OCI-M2 (cell line): ENCODE results near the gene KIF15.
"Not testable (repeated sequence)": the region's sequence is repeated elsewhere in the genome, so short reads cannot be mapped to it uniquely, and the experiment has no call there.

Experiments
- DNase-seq: peaks from one replicate; lab custom pipeline; 2025; ENCODE audit not compliant: unreplicated experiment; lab: John Stamatoyannopoulos, UW

Gene KIF15

DNA sequence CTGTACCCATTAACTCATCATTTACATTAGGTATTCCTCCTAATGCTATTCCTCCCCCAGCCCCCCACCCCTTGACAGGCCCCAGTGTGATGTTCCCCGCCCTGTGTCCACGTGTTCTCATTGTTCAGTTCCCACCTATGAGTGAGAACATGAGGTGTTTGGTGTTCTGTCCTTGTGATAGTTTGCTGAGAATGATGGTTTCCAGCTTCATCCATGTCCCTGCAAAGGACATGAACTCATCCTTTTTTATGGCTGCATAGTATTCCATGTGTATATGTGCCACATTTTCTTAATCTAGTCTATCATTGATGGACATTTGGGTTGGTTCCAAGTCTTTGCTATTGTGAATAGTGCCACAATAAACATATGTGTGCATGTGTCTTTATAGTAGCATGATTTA lies 54.7 kb downstream of the KIF15 start:
- DNase-seq = not testable (repeated sequence)

DNA sequence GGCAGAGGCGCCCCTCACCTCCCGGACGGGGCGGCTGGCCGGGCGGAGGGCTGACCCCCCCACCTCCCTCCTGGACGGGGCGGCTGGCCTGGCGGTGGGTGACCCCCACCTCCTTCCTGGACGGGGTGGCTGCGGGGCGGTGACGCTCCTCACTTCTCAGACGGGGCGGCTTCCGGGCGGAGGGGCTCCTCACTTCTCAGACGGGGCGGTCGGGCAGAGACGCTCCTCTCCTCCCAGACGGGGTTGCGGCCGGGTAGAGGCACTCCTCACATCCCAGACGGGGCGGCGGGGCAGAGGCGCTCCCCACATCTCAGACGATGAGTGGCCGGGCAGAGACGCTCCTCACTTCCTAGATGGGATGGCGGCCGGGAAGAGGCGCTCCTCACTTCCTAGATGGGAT lies 59.6 kb downstream of the KIF15 start:
- DNase-seq = not testable (repeated sequence)

DNA sequence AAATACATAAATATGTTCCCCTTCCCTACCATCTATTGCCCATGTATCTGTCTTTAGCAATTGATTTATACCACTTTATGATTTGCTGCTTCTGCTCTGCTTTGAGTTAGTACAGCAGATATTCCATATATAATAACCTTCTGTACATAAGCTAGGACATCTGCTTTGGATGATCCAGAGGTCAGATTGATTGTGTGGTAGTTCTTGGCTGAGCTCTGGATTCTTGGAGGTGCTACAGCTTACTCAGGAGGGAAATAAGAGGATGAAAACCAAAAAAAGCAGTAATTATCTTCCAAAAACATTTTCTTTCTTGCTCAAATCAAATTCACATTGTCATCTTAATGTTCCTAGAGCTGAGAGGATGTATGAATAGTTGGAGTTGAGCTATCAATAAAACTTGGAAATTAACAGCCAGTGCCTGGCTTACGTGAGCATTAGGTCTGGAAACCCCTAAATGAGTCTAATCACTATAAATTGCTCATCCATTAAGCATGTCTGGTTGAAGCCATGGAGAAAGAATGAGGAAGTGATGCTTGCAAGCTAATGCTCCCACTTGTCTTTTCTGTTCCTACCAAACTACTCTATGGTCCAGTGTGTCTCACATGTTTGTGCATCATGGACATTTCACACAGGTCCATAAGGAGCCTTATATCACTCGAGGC lies 63.8 kb downstream of the KIF15 start:
- no peak for DNase-seq

DNA sequence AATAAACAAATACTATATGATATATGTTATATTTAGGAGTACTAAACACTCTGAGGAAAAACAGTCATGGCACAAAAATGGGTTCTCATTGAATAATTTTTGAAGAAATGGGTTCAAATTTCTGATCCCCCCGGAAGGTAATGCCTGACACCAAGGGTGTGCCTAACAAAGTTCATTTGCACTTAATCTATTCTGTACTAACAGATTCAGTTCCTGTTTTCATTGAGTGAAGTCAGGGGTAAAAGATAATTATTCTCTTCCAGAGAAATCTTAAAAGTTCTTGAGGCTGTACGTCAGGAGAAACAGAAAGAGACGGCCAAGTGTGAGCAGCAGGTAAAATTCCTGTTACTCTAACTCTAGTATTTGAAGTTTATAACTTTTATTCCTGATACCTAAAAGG lies 65.6 kb downstream of the KIF15 start:
- DNase-seq = no peak

DNA sequence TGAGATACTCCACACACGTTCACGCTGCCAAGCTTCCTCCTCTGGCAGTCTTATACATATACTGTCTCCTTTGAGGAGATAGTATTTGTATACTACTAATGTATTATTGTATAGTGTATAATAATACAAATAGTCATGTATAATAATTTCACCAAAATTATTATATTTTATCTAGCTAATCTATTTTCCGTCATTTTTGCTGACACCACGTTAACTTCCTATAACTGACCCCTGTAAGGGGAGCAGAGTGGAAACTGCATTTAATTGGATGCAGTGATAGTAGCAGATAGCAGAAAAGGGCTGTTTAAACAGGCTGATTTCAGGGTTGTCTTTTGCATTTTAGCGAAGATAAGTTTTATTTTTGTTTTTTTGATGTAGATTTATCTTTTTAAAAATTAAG lies 69.6 kb downstream of the KIF15 start:
- DNase-seq = no peak

DNA sequence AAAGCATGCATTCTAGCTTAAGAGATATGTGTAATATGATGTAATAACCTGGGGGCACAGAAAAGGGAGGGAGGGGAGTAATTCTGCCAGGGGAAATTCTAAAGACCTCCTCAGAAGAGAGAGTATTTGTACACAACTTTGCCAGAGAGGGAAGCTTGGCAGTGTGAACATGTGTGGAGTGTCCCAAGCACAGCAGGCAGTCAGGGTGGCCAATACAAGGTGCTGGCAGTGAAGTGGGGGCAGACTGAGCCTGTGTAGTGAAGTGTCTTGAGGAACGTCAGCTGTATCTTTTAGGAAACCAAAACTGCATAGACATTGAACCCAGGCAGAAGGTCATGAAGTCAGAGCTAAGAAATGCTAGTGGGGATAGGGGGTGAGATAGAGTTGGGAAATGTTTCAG lies 70.4 kb downstream of the KIF15 start:
- no peak for DNase-seq

DNA sequence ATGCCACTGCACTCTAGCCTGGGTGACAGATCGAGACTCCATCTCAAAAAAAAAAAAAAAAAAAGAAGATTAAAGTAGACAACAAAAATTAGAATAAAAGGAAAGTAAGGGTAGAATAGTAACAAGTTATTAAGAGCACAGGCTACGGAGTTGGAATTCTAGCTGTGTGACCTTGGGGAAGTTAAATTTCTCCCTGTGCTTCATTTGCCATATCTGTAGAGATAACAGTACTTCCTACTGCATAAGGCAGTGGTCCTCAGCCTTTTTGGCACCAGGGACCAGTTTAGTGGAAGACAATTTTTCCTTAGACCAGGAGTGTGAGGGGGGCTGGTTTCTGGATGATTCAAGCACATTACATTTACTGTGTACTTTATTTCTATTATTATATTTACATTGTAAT lies 71.4 kb downstream of the KIF15 start:
- no peak for DNase-seq

DNA sequence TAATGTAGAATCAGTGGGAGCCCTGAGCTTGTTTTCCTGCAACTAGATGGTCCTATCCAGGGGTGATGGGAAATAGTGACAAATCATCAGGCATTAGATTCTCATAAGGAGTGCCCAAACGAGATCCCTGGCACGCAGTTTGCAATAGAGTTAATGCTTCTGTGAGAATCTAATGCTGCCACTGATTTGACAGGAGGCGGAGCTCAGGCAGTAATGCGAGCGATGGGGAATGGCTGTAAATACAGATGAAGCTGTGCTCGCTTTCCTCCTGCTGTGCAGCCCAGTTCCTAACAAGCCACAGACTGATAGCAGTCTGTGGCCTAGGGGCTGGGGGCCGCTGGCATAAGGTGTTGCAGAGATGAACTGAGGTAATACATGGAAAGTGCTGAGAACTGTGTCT lies 71.8 kb downstream of the KIF15 start:
- no peak for DNase-seq

DNA sequence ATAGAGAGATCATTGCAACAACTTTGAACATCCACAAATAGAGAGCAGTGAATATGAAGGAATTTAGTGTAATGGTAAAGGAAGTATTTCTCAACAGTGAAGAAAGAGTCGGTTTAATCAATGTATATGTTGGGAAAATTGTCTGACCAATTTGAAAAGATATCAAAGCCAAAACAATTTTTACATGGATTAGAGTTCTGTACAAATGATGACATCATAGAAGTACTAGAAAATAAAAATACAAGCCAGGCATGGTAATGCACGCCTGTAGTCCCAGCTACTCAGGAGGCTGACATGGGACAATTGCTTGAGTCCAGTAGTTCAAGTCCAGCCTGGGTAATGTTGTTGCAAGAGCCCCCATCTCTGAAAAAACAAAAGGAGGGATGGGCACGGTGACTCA lies 74.1 kb downstream of the KIF15 start:
- no peak for DNase-seq

DNA sequence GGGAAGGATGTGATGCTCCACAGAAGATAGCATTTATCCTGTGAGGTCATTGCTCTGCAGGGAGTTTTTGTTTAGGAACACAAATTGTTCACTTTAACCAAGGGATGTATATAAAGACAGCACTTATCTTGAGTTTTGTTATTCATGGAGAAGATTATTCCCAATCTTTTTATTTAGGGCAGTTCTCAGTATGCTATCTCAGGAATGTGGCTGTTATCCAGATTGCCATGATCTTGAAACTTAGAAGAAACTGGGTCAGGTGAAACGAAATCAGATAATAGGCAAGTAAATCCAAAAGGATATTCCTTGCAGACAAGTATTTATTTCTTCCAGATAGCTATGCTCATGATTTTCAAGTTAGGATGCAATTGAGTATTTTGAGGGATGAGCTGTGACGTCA lies 80.8 kb downstream of the KIF15 start:
- DNase-seq = no peak

DNA sequence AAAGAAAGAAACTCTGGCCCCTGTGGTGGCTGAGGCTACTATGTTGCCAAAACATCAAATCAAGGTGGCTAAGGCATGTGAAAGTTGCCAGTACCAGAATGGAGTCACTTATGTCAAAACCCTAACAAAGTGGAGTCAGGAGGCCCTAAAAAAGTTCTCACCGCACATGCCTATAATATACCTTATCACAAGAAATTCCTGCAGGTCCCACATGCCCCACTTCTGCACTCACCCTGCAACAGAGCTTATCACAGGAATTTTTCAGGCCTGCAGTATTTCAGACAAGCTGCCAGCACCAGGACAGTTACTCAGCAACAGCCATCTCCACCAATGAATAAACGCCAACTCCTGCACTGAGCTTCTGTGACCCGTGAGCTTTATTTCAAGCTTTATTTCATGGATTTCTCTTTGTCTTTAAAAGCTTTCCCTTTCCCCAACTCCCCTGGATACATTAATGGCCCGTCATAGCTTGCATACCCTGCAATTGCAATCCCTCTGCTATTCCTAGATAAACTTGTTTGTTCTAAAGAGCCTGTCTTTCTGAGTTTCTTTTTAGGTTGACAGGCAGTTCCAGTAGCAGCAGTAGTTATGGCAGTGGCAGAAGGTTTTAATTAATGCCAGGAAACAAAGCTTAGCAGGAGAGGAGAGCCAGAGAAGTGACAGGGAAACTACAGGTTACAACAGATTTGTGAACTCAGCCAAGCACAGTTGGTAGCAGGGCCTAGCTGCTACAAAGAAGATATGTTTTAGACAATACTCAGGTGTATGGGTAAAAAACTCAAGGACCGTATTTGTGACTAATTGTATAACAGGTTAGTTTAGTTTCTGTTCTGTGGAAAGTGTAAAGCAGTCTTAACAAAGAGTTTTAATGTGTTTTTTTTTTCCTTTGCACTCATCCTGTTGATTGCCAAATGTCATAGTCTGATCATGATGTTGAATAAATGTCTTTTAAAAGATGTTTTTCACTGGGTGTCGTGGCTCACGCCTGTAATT lies 84.2 kb downstream of the KIF15 start:
- DNase-seq = no peak

DNA sequence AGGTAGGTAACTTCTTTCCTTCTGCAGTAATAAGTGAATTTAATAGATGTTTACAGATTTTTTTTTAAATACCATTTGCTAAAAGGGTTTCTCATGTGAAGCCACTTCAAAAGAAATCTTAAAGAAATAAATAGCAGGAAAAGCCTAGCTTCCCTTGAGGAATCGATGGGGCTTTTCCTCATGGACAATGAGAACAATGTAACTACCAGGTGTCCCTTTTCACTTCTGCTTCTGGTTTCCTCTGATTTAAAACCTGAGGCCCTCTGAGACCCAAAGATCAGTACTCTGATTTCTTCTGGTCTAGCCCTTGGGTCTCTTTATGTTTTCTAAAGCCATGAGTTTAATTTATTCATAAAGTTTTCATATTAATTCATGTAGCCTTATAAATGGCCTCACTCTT lies 87.0 kb downstream of the KIF15 start:
- DNase-seq = no peak

DNA sequence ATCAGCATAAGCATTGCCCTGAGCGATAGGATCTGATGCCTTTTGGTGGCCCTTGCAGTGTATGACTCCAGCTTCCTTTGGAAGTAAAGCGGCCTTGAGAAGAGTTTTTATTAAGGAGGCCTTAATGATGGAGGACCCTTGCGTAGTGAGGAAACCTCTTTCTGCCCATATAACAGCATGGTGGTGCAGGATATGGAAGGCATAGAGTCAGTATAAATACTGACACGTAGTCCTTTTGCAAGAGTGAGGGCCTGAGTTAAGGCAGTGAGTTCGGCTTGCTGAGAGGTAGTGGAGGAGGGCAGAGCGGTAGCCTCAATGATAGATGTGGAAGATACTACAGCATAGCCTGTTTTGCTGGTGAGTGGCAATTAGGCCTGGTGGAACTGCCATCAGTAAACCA lies 95.1 kb downstream of the KIF15 start:
- not testable (repeated sequence) for DNase-seq

DNA sequence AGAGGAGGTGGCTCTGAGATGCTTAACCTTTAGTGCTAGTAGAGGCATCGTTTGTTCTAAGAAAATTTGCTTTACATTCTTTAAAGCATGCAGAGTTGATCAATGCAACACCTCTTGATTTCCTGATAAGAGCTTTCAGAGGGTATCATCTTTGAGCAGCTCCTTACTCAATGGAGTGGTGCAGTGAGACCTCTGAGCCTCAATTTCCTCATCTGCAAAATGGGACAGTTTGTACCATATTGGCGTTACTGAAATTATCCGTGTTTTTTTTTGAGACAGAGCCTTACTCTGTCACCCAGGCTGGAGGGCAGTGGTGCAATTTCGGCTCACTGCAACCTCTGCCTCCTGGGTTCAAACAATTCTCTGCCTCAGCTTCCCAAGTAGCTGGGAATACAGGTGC lies 98.5 kb downstream of the KIF15 start:
- DNase-seq = no peak

DNA sequence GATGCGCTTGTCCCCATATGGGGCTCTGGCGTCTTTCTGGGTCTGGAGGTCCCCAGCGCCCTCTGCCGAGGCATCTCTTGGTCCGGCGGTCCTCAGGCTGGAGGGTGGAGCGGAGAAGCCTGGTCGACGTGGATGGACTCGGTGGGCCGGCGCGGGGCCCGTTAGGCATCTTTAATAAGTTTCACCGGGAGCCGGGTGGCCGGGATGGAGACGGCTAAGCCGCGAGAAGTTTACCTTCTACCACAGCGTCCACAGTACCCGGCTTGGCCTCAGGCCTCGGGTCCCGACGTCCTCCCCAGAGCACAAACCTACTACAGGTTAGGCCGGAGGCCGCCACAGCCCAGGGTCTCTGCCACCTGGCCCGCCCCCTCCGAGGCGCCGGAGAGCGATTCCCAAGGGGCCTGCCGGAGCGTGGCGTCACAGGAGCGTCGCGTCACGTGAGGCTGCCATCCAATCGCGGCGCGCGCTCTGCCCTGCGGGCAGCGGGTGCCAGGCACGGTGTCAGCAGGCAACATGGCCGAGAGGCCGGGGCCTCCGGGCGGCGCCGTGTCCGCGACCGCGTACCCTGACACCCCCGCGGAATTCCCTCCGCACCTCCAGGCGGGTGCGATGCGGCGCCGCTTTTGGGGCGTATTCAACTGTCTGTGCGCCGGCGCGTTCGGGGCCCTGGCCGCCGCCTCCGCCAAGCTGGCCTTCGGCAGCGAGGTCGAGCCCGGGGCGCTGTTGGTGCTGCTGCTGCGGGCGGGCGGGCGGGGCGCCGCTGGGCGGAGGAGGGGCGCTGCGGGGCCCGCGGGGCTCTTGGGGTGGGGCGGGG lies 100.0 kb downstream of the KIF15 start, which contains the start of gene TMEM42:
Gene TMEM42 (plus strand): TSS at position 501 of the 814 bp plus-strand sequence. CDS start 13 bp downstream, at position 514.
- peak; percentile 9 for DNase-seq

DNA sequence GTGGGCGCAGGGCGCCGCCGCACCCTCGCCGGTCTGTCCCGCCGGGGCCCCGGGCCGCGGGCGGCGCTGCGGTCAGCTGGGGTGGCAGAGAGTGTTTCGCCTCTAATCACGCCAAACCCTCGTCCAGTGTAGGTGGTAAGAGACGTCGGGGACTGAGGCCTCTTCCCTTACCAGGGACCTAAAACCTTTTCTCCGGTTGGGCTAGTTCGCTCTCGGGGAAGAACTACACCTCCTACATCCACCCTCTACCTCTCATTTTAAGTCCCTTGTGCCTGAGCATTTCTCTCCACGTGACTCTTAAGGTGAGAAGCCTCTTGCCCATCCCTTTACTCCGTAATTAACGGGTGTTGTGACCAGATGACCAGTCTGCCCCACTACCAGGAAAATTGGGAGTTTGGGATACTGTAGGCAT lies 100.6 kb downstream of the KIF15 start:
- DNase-seq = no peak

DNA sequence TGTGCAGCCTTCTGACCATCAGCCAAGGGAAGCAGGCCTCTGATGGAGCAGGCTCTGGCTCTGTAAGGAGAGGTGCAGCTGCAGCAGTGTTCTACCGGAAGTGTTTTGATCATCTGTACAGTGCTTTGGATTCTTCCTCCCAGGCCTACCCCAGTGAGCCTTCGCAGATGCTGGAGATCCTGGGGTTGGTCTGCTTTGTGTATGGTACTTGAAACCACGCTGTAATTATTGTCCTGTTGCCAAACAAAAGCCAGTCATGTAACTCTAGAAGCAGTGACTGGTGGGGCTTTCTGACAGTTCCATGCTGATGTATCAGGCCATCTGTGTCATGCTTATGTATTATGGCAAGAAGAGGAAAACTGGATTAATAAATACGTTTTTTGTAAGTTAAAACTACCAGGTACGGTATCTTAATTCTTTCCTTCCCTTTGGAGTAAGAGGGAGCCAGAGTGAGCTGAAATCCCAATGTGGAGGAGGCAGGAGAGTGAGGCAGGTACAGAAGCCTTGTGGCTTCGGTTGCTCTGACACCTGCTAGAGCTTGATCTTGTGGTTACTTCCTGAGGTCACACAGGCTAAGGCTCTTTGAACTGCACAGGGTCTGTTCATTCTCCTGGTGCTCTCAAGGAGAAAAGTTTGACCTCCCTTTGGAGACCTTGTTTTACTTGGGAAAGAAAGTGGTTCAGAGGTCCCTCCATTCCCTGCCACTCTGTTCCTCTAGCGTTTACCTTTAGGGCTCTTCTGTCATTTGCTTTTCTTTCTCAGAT lies 103.9 kb downstream of the KIF15 start:
- DNase-seq = no peak

DNA sequence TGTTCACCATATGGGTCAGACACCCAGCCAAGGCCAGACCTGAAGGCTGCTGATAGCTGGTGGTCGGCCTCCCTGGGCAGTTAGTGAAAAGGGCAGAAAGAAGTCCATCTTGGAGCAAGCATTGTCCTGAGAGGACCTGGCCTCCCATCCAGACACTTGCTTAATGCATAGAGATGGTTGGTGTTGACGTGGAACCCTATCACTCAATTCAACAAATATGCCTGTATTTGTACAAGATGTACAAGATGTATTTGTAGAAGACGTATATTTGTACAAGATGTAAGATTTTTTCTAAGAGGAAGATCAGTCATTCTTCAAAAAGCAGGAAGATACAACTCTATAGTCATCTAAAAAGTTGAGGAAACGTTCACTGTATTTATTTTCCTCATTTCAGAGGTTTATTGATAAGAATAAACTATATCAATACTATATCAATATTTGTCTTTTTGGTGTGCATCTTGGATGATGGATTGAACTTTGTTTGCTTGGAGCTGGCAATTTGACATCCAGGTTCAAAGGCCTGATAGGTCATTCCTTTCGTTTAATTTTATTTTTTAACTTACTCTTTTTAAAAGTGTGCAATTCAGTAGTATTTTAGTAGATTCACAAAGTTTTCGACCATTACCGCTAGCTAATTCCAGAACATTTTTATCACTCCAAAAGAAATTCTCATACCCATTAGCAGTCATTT lies 106.0 kb downstream of the KIF15 start:
- DNase-seq = no peak

DNA sequence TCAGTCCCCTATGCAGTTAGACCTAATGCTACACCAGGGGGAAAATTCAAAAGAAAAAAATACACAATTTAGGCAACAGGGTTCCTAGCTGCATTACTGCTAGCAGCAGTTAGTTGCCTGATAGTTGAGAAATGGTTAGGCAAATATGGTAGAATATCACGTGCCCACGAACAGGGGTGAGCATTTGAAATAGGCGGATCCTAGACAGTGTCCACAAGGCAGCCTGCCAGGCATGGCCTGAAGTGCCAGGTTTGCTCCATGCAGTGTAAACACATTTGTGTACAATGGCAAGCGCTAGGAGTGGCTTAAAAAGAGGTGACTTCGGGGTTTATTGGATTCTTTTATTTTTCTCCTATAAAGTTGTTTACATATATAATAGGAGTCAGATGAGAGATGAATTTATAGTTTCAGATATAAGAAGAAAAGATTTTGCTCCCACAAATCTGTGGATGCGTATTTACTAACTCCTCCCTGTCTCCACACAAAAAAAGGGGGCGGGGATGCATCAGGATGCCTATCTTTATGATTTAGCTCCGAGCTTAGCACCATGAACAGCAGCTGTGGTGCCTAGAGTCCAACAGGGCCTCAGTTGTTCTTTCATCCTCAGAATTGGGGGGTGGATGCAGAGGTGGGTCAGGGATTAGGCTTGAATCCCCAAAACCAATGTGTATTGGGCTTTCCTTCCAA lies 108.9 kb downstream of the KIF15 start:
- no peak for DNase-seq
